Aortic smooth muscle cell (primary cell): Measurements from ENCODE around the gene PEAK3. TPM values are rescaled to one million over a fixed set of nuclear protein-coding genes. Genes with fewer than 3 reads are reported as not detected.

Source experiments
- total RNA-seq: library from RNA; depleted of rRNA; stranded (reverse); fragments of >200 nt; gene quantifications from 2 replicates; pipeline ENCODE4 v1.2.3, GENCODE V29; 2014

PEAK3 gene
- not detected in 2 replicates for total RNA-seq

DNA sequence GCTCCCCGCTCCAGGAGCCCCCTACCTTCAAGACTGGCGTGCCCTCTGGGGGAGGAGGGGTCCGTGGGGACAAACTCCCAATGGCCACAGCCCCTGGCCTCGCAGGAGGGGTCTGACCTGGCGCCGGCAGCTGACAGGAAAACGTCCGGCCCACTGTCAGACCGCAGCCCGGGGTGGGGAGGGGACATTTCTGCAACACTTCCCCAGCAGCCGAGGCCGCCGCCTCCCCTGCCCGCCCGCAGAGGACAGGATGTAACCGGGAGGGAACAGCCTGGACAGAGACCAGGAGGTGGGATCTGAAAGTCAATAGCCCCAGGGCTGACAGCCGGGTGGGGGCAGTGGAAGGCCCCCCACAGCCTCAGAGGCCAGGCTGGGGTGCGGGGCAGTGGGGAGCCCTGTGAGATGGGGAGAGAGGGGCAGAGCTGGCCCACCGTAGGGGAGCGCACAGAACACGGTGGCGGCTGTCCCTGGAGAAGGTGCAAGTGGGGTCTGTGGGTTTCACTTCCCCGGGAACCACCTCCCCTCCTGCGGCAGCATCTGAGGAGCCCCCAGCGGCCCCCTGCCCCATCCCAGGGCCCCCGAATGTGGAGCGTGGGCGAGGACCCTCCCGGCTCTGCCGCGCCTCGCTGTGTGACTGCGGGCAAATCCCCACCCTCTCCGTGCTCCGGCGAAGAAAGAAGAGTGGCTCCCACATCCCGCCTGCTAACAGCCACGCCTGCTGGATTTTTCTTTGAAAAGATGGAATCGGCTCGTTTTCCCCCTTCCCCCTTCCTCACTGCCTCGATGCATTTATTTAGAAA, at the start of gene PEAK3:
Gene PEAK3 (minus strand): TSS at position 114 of the 800 bp plus-strand sequence. CDS start 1,244 bp downstream, outside the sequence.

DNA sequence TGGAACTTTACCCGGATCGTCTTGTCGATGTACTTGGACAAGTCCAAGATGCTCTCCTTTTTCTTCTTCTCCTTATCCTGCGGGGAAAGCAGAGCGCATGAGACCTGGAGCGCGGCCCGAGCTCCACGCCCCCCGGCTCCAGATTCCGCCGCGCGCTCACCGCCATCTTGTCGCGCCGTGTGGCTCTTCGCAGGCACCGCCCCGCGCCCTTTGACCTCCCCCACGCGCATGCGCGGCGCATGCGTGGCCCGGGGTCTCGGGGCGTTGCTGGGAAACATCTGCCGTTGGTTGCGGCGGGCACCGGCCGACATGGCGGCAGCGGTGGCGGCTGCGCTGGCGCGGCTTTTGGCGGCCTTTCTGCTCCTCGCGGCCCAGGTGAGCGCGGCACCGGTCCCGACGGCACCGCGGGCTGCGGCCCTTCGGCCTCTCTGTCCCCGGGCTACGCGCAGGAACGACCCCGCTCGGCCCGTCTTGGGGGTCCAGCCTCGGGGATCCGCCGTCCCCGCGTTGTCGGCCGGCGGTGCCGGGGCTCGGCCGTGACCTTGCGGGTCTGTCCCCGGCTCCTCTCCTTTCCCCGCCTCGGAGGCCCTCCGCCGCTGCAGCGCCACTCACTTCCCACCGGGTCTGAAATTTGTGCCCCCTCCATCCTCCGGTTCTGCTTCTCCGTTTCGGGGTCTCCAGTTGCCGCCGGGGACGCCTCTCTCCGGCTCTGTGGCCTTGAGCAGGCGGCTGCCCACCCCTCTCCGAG, 46.6 kb upstream of the PEAK3 start, which contains the start of the genes LSM7 and SPPL2B:
Gene LSM7 (minus strand): TSS at position 186 of the 748 bp plus-strand sequence. CDS start 20 bp downstream, at position 166.
Gene SPPL2B (plus strand): TSS at position 284 of the 748 bp plus-strand sequence. CDS start 26 bp downstream, at position 310.

GRCh38 chr19:2308114-2308556, 26.2 kb upstream of the PEAK3 start, which contains the start of gene LINGO3:
TSS of gene LINGO3 (minus strand) at chr19:2308154. CDS start at chr19:2291776, 16,378 bp downstream.

GRCh38 chr19:2255982-2256685, 25.8 kb downstream of the PEAK3 start, which contains the start of gene JSRP1:
TSS of gene JSRP1 (minus strand) at chr19:2256417. CDS start at chr19:2255314, 1,103 bp downstream.

GRCh38 chr19:2249010-2249866, 32.7 kb downstream of the PEAK3 start, which contains the start of gene AMH:
TSS of gene AMH (plus strand) at chr19:2249323. CDS start at chr19:2249333, 10 bp downstream.

DNA sequence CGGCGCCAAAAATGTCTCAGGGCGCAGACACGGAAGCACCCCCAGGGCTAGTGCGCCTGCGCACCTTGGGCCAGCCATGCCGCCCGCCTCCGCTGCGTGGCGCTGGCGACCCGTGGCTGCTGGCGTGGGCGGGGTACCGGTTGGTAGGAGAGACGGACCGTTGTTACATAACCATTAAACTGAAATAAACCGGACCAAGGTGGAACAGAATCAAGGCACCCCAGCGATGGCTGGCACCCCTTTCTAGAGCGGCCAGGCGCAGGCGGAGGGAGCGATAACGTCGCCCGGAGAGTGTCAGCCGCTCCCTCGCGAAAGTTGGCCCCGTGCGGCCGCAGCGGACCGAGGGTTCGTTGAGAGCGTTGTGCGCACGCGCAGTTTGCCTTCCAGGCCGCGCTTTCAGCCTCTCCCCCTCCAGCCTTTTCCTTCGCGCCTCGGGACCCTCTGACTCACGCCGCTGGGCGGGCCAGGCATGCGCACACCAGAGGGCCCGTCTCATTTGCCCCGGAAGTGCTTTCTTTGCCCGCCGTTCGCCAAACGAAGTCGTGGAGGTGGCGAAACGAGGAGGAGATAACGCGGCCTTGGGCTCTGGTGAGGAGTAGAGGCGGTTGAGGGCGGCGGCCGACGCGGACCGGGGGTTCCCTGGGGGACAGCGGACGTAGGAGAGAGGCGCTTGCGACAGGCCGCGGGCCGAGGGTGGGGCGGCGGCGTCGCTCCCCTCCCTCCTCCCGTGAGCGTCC, 45.5 kb downstream of the PEAK3 start, which contains the start of the genes PLEKHJ1 and SF3A2:
Gene PLEKHJ1 (minus strand): TSS at position 16 of the 737 bp plus-strand sequence. CDS start 81 bp downstream, outside the sequence.
Gene SF3A2 (plus strand): TSS at position 511 of the 737 bp plus-strand sequence. CDS start 6,595 bp downstream, outside the sequence.

Other genes with a start within 250 kb of the PEAK3 start
- 39.2 and 41.1 TPM in 2 replicates for gene MKNK2, start 230.9 kb downstream of the PEAK3 start, total RNA-seq
- gene MOB3A, start 185.8 kb downstream of the PEAK3 start, total RNA-seq = 14.5 and 16.8 TPM in 2 replicates
- gene IZUMO4, start 185.3 kb downstream of the PEAK3 start, total RNA-seq = 1.4 and 1.6 TPM in 2 replicates
- gene AP3D1, start 130.6 kb downstream of the PEAK3 start, total RNA-seq = 102 and 105 TPM in 2 replicates
- 7.0 and 7.8 TPM in 2 replicates for gene DOT1L, start 118.2 kb downstream of the PEAK3 start, total RNA-seq
- gene PLEKHJ1, start 45.8 kb downstream of the PEAK3 start, total RNA-seq = 44.6 and 51.4 TPM in 2 replicates
- 24.7 and 40.2 TPM in 2 replicates for gene SF3A2, start 45.4 kb downstream of the PEAK3 start, total RNA-seq
- gene AMH, start 32.9 kb downstream of the PEAK3 start, total RNA-seq = 0.92 and 0.93 TPM in 2 replicates
- not detected in 2 replicates for gene JSRP1, start 25.8 kb downstream of the PEAK3 start, total RNA-seq
- not detected in 2 replicates for gene LINGO3, start 26.0 kb upstream of the PEAK3 start, total RNA-seq
- gene LSM7, start 46.4 kb upstream of the PEAK3 start, total RNA-seq = 74.2 and 99.2 TPM in 2 replicates
- 29.8 and 31.2 TPM in 2 replicates for gene SPPL2B, start 46.5 kb upstream of the PEAK3 start, total RNA-seq
- gene TMPRSS9, start 78.1 kb upstream of the PEAK3 start, total RNA-seq = not detected in 2 replicates
- 29.0 and 34.5 TPM in 2 replicates for gene TIMM13, start 145.4 kb upstream of the PEAK3 start, total RNA-seq
- gene LMNB2, start 174.8 kb upstream of the PEAK3 start, total RNA-seq = 41.9 and 80.5 TPM in 2 replicates
- 14.8 and 28.1 TPM in 2 replicates for gene GADD45B, start 194.0 kb upstream of the PEAK3 start, total RNA-seq